Astrocyte (in vitro differentiated cells and primary cell): ENCODE data around the gene DBX2.

Source experiments
- EZH2 ChIP-seq: IDR thresholded peaks from 2 replicates; pipeline ENCODE4 v1.6.1; 2012; ENCODE audit warnings: mild to moderate bottlenecking, low read length, inconsistent platforms; ENCODE audit not compliant: insufficient read depth
- TF ChIP-seq, protein P1 (sequence below): IDR thresholded peaks from 2 replicates; pipeline ENCODE4 v1.5.1; 2011; ENCODE audit warnings: low read depth, mild to moderate bottlenecking, inconsistent platforms, low read length, moderate library complexity; ENCODE audit not compliant: insufficient read depth

DNA sequence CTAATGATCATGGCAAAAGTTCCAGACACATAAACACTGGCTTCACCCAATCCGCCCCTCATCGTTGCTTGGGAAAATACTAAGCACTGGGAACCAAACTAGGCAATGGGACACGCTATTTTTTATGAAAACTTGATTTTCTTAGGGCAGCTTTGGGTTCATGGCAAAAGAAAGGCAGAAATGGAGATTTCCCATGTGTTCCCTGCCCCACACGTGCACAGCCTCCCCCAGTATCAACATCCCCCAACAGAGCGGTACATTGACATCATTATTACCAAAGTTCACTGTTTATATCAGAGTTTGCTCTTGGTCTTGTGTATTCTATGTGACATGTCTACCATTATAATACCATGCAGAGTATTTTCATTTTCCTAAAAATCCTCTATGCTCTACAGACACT is 71.0 kb downstream of the DBX2 start:
- TF ChIP-seq, protein P1, sequence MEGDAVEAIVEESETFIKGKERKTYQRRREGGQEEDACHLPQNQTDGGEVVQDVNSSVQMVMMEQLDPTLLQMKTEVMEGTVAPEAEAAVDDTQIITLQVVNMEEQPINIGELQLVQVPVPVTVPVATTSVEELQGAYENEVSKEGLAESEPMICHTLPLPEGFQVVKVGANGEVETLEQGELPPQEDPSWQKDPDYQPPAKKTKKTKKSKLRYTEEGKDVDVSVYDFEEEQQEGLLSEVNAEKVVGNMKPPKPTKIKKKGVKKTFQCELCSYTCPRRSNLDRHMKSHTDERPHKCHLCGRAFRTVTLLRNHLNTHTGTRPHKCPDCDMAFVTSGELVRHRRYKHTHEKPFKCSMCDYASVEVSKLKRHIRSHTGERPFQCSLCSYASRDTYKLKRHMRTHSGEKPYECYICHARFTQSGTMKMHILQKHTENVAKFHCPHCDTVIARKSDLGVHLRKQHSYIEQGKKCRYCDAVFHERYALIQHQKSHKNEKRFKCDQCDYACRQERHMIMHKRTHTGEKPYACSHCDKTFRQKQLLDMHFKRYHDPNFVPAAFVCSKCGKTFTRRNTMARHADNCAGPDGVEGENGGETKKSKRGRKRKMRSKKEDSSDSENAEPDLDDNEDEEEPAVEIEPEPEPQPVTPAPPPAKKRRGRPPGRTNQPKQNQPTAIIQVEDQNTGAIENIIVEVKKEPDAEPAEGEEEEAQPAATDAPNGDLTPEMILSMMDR, result no peak
- no peak for TF ChIP-seq EZH2
